GM19238 (cell line): Measurements from ENCODE around the gene BLACAT1.
"Not testable (repeated sequence)": the region's sequence is repeated elsewhere in the genome, so short reads cannot be mapped to it uniquely, and the experiment has no call there.

Source experiments
- DNase-seq: peaks from one replicate; pipeline ENCODE4 v3.0.0; 2011; ENCODE audit warnings: low spot score; ENCODE audit not compliant: insufficient read length

BLACAT1 gene

DNA sequence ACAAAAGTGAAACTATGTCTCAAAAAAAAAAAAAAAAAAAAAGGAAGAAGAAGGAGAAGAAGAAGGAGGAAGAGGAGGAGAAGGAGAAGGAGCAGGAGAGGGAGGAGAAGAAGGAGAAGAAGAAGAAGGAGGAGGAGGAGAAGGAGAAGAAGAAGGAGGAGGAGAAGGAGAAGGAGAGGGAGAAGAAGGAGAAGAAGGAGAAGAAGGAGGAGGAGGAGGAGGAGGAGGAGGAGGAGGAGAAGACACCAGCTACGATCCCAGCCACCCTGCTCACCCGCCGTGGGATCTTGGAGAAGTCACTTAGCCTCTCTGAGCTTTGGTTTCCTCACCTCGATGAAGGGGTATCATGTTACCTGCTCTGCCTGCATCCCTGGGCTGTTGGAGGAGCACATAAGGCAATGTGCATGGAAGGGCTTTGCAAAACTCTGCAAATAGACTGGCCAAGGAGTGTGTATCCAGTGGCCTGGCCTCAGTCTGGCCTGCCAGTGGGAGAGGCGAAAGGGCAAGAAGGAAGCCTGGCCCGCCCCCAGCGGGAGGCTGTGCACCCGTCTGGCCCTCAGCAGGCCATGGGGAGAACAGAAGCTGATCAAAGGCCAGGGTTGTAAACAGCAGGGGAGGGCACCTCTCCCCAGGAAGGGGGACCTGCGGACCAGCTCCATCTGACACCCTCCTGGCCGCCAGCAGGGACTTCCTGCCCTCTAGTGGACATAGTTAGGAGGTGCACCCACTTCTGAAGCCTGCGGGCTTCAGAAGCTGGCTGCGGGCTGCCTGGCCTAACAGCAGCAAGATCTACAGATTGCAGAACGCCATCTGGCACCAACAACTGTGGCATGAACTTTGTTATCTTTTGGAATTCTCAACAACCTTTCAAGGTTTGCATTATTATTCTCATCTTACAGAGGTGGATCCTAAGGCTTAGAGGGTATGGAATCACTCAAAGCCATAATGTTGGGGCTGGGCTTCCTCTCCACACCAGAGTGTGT, 29.4 kb upstream of the BLACAT1 start:
- peak; percentile 92 for DNase-seq

DNA sequence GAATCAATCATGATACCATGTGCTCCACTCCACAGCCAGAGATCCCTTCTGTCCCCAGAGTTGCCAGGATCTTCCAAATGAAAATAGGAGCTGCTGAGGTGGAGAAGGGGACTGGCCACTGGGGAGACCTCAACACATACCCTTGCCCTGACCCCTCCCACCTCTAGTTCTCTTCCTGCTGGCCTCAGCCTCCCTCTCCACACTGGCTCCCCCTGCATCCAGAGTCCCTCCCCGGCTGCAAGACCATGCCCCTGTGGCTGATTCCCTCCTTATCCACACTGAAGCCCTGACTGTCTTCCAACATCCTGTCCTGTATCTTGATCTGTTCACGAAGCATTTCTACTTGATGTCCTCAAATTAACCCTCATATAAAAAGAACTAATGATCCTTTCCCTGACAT, 27.5 kb upstream of the BLACAT1 start:
- no peak for DNase-seq

DNA sequence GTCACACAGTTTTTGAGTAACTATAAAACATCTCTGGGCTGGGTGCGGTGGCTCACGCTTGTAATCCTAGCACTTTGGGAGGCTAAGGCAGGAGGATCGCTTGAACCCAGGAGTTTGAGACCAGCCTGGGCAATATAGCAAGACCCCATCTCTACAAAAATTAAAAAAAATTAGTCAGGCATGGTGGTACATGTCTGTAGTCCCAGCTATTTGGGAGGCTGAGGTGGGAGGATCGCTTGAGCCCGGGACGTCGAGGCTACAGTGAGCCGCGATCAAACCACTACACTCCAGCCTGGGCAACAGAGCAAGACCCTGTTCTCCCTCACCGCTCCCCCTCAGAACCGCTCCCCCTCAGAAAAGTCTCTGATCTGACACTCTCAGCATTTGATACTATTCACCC, 26.7 kb upstream of the BLACAT1 start:
- not testable (repeated sequence) for DNase-seq

DNA sequence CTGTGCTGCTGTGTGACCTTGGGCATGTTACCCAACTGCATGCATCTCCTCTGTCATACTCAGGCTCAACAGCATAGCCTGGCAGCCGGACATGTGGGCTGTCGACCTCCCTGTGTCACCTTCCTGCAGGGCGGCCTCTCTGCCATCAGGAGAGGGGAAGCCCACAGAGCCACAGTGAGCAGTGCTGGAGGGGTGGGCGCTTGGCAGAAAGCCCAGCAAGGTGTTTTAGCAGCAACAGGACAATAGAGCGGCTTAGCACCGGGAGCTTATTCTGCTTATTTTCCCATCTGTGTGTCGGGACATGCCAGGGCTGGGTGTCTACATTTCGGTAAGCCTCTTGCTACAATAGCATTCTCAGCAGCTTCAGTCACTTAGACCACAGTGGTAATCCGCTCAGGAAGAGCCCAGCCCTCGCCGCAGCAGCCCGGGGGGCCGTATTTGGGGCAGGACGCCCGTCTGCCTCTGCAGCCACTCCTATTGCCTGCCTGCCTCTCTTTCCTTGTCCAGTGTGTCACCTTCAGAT, 25.8 kb upstream of the BLACAT1 start:
- no peak for DNase-seq

DNA sequence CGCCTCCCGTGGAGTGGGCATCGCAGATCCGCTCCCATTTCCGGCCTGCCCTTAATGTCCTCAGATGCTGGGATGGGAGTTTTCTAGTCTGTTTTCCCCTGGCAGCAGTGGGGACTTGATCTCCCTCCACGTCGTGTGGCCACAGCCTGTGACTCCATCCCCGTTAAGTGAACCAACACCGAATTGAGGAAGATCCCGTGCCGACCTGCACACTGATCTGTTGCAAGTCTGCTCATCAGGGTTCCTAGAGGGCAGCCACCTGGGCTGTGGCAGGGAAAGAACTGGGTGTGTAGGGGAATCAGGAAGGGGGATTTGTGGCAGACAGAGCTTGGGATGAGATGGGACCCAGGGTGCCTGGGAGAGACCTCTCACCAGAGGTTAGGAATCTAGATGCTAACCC, 25.4 kb upstream of the BLACAT1 start:
- DNase-seq: no peak

DNA sequence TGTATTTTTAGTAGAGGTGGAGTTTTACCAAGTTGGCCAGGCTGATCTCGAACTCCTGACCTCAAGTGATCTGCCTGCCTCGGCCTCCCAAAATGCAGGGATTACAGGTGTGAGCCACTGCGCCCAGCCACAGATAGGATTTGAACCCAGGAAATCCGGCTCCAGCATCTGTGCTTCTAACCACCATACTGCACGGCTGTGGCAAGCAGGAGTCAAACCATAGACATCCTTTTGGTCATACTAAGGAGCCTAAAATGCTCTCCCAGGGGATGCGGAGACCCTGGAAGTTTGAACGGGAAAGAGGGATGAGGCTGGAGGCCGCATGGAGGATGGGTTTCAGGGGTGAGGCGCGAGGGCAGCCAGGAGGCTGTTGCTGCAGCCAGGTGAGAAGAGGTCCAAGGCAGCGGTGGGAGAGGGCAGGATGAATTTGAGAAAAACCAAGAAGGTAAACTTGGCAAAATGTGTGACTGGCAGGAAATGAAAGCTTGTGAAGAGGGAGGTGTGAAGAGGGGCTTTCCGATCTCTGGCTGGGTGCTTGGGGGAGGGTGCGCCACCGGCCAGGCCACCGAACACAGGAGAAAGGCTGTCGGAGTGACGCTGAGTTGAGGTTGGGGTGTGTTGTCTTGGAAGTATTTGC, 24.6 kb upstream of the BLACAT1 start:
- DNase-seq: peak; percentile 51

DNA sequence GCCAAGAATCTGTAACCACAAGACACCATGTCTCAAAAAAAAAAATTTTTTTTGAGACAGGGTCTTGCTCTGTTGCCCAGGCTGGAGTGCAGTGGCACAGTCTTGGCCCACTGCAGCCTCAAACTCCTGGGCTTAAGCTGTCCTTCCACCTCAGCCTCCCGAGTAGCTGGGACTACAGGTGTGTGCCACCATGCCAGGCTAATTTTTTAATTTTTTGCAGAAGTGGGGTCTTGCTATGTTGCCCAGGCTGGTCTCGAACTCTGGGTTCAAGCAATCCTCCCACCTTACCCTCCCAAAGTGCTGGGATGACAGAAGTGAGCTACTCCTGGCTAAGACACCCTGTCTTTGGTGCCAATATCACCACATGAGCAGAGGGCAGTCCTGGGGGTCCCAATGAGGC, 23.1 kb upstream of the BLACAT1 start:
- DNase-seq: not testable (repeated sequence)

DNA sequence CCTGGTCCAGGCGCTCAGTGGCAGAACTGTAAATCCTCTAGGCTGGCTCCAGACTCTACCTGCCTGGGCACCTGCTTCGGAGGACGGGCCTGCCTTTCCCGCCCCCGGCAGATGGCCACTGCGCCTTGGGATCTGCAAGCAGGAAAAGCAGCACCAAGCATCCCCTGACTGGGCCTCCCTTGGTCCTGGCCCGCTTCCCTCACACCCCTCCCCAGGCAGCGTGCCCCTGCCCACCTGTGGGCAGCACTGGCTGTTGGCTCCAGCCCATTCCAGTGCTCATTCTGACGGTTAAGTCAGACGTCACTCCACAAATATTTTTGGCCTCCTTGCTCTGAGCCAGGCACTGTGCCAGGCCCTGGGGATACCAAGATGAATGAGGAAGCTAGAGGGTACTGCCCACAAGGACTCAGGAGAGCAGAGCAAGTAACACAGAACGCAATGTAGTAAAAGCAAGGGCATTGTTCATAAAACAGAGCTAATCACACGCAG, 22.0 kb upstream of the BLACAT1 start:
- DNase-seq: no peak

DNA sequence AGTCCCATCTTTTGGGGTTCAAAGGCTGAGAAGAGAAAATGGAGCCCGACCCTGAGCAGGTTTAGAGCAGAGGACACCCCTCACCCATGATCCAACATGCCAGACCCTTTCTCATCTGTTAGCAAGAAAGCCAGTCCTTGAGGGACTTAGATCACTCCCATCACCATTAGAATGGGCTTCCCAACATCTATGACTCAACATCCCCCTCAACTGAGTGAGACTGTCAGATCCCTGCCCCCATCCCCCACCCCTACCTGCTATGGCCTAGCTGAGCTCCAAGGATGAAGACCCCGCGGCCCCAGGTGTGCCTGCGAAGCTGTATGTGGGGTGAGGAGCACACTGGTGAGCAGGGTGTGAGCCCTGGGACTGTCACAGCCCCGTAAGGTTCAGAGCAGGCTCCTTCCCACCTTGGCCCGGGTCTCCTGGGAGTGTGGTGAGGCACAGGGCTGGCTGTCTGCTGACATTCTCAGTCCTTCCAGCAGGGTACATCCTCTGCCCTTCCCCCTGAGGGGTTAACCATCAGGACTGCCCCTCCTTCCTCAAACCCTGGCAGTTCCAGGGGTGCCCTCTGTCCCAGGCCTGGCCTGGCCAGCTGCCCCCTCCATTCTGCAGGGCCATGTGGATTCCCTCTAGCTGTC, 21.4 kb upstream of the BLACAT1 start:
- no peak for DNase-seq

DNA sequence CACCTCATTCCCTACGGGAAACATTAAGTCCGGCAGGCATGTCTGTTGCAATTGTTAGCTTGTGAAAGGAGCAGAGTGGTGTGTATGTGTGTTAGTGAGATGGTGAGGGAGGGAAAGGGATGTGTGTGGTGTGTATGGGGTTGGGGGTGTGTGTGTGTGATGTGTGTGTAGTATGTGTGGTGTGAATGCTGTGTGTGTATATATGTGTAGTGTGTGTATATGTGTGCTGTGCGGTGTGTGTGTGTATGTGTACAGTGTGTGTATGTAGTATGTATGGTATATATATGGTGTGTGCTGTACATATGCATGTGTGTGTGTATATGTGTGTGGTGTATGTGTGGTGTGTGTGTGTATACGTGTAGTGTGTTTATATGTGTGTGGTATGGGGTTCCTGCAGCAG, 20.8 kb upstream of the BLACAT1 start:
- no peak for DNase-seq

DNA sequence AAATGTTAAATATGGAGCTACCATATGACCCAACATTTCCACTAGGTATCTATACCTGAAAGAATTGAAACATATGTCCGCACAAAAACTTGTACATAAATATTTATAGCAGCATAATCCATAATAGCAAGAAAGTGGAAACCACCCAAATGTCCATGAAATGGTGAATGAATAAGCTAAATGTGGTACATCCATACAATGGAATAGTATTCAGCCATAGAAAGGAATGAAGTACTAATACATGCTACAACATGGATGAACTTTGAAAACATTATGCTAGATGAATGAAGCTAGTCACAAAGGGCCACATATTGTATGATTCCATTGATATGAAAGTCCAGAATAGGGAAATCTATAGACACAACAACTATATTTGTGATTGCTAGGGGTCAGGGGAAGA, 20.0 kb upstream of the BLACAT1 start:
- no peak for DNase-seq

DNA sequence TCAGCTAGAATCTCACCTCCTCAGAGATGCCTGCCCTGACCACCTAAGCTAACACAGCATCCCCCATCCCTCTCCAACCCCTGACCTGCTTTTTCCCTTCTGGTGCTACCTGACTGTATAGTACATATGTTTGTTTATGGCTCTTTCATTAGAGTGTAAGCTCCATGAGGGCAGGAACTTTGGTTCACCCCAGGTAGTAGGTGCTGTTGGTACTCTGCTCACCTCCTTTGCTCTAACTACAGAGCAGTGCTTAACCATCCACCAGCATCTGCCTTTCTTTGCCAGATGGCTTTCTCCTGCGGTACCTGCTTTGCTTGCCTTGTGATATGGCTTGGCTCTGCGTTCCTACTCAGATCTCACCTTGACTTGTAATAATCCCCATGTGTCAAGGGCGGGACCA, 18.7 kb upstream of the BLACAT1 start:
- no peak for DNase-seq

DNA sequence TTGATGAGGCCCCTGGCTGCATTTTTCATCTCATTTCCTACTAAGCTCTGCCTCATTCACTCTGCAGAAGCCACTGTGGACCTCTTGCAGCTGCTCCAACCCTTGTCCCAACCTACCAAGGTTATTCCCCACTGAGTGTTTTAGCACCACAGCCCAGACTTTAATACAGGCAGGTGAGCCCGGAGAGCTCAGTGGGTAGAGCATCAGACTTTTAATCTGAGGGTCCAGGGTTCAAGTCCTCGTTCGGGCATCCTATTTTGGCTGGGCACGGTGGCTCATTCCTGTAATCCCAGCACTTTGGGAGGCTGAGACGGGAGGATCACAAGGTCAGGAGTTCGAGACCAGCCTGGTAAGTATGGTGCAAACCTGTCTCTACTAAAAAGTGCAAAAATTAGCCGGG, 18.1 kb upstream of the BLACAT1 start:
- DNase-seq: no peak

DNA sequence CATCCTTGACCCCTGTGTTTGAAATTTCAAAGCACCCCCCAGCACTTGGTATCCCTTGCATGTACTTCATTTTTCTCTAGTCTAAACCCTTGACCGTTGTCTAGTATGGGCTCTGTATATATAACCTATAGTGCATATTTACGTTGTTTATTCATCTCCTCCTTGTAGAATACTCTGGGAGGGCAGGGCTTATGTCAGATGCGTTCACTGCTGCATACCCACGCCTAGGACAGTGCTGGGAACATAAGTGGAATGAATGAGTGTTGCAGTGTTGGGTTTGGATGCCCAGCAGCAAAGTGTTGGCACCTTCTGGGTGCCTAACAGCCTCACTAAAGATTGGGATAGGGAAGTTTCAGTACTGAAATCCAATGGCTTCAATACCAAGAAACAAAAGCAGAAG, 17.6 kb upstream of the BLACAT1 start:
- DNase-seq: no peak

DNA sequence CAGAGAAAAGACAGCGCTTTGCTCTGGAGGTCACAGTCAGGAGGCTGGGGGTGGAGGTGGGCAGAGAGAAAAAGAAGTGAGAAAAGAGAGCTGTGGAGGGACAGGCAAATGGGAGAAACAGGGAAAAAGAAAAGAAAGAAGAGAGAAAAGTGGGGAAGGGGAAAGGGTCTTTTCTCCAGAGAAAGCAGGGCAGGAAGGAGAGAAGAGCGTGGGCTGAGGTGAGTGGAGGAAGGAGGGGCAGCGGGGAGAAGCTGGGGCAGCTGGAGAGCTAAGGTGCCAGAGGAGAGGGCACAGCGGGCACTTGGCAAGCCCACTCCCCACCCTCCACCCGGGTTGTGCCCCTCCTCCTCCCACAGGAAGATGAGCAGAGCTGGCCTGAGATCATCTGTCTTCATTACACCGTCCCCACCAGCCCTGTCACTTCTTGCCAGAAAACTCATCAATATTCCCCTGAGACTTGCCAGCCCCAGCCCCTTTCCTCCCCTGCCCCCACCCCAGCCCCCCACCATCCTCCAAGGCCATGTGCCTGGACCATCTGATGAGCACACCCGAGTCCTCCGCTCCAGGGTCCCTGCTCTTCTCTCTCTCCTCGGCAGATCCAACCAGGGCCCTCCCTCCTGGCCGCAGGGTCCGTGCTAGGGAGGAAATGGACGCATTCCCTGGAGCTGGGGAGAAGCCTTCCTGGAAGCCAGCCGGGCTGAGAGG, 17.0 kb upstream of the BLACAT1 start:
- DNase-seq: no peak

DNA sequence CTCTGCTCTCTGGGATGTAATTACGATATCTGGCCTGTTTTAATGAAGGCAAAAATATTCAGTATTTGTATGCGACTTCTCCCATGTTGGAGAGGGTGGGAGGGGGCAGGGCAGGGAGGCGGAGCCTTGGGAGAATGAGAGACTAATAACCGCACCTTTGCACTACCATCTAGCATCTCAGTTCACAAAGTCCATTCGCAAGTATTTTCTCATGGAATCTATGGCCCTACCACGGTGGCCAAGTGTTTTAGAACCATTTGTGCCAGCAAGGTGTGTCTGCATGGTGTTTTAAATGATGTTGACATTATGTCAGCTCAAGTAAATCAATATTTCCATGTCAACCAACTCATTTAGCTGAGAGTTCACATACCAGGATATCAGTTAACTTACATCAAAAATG, 14.3 kb upstream of the BLACAT1 start:
- DNase-seq: no peak

DNA sequence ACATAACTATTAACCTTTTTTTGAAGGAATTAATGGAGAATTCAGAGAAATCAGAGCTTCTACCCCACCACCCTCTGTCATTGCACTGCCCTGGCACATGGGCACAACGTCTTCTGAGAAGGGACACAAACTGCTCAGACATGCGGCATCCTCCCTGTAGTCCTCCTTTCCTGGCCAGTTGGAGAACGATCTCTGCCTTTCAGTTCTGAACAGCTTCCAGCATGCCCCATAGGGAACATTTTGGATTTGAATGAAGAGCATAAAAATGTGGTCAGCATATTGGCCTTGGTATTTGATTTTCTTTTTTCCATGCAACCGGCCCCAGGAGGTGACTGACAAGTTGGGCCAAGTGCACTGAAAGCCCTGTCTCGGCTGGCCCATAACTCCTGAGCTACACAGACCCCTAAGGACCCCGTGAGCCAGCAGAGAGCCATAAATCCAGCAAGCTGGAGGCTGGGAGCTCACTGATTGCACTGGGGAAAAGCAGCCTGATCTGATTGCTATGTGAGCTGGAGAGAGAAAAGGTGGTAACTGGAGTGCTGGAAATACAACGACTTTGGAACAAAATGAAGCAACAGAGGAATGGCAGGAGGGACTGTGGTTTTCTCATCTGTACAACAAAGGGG, 10.9 kb upstream of the BLACAT1 start:
- DNase-seq: no peak

DNA sequence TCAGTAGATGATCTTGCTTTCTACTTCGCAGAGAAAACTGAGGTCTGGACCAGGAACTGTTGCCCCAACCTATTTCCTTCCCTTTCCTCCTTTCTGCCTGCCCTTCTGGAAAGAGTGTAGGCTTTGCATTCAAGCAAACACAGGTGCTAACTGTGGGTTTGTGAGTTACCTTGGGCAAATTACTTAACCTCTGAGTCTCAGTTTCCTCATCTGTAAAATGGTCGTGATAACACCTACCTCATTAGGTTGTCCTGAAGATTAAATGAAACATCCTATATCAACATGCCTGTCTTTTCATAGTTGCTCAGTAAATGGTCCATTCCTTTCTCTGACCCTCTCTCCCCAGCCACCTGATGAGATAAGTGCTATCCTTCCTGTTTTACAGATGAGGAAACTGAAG, 9.5 kb upstream of the BLACAT1 start:
- no peak for DNase-seq

DNA sequence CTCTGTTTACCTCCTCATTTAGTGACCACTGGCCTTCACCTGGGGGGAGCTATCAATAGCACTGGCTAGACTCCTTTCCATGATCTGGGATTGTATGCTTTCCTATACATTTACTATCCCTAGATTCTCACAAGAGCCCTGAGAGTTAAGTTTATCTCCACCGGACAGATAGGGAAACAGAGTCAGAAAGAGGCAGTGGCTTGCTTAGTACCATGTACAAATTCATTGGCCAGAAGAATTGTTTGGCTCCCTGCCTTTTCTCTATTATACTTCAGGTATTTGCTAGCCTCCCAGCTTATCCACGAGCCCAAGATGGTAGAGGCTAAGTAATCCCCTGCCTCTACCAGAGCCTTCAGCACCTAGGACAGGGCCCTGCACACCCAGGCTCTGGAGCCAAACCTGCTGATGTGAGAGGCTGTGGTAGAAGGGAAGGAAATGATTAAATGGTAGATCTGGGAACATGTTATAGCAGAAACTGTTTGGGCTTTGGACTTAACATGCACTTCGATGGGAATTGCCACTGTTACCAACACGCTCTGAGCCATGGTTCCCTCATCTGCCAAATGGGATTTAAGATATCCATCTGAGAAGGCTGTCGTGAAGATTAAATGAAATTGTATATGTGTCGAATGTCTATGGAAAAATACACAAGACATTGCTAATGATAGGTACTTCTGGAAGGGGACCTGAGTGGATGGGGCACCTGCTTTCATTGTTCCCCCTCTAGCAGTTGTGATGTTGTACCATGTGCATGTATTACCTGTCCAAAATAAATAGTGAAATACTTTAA, 3.1 kb upstream of the BLACAT1 start:
- DNase-seq: no peak
